Endodermal cell (in vitro differentiated cells): ENCODE results near the gene SYNE1. TPM values are rescaled to one million over a fixed set of nuclear protein-coding genes. Genes with fewer than 3 reads are reported as not detected.

ENCODE experiments used
- DNase-seq: peaks from one replicate; pipeline ENCODE4 v3.0.0-alpha.2; 2017
- H3K27ac ChIP-seq: 2 replicates; pipeline ENCODE4 v1.5.1; 2013; ENCODE audit warnings: mild to moderate bottlenecking, low read depth, low read length, moderate library complexity
- H3K27me3 ChIP-seq: 2 replicates; pipeline ENCODE4 v1.6.1; 2013; ENCODE audit warnings: mild to moderate bottlenecking, low read length, moderate library complexity; ENCODE audit not compliant: insufficient read depth, control insufficient read depth, poor library complexity, severe bottlenecking
- H3K36me3 ChIP-seq: 2 replicates; pipeline ENCODE4 v1.7.0; 2013; ENCODE audit warnings: mild to moderate bottlenecking, low read length, moderate library complexity; ENCODE audit not compliant: control insufficient read depth, insufficient read depth
- H3K4me1 ChIP-seq: one replicate; pipeline ENCODE4 v1.7.0; 2013; ENCODE audit warnings: low read length; ENCODE audit not compliant: control insufficient read depth, insufficient read depth
- H3K4me3 ChIP-seq: 2 replicates; pipeline ENCODE4 v1.5.1; 2013; ENCODE audit warnings: mild to moderate bottlenecking, low read length, moderate library complexity
- H3K9ac ChIP-seq: 2 replicates; pipeline ENCODE4 v1.6.1; 2013; ENCODE audit warnings: mild to moderate bottlenecking, low read length, moderate library complexity; ENCODE audit not compliant: poor library complexity, severe bottlenecking; ENCODE audit errors: extremely low read depth
- H3K9me3 ChIP-seq: 2 replicates; pipeline ENCODE4 v1.6.1; 2013; ENCODE audit warnings: mild to moderate bottlenecking, low read length, moderate library complexity; ENCODE audit not compliant: control insufficient read depth
- H3K27ac Mint-ChIP-seq: 2 replicates; pipeline ENCODE4 v1.8.0; 2020; ENCODE audit warnings: mixed read lengths
- H3K27me3 Mint-ChIP-seq: 2 replicates; pipeline ENCODE4 v1.8.0; 2021; ENCODE audit warnings: mild to moderate bottlenecking, mixed read lengths; ENCODE audit not compliant: insufficient read depth
- H3K36me3 Mint-ChIP-seq: 2 replicates; pipeline ENCODE4 v1.8.0; 2020; ENCODE audit warnings: low read depth, mixed read lengths
- H3K4me1 Mint-ChIP-seq: 2 replicates; pipeline ENCODE4 v1.8.0; 2020; ENCODE audit warnings: mixed read lengths
- H3K4me3 Mint-ChIP-seq: 2 replicates; pipeline ENCODE4 v1.8.0; 2020; ENCODE audit warnings: mild to moderate bottlenecking, moderate library complexity, mixed read lengths
- H3K9me3 Mint-ChIP-seq: 2 replicates; pipeline ENCODE4 v1.8.0; 2020; ENCODE audit warnings: mild to moderate bottlenecking, mixed read lengths
- CTCF ChIP-seq: fragments of 200-600 bp; sonication (generic); conservative IDR thresholded peaks from 2 replicates; pipeline ENCODE4 v1.5.0; 2021; ENCODE audit warnings: antibody characterized with exemption, mild to moderate bottlenecking
- WGBS, 2 experiments: methylation state at CpG; one replicate each; pipeline versions ENCODE4 v1.1.5 to v1.1.7; 2013; ENCODE audit warnings: missing lambda C conversion rate in 2 of 2, mixed read lengths in 1 of 2; ENCODE audit not compliant: insufficient coverage in 1 of 2, insufficient read length in 1 of 2; 5-methylcytosine and 5-hydroxymethylcytosine counted together
- total RNA-seq, 2 donors: library from RNA; stranded (reverse); fragmentation: NEBNext Ultra II Directional in 1 of 2; extraction: Animal tissue kit (Norgen Biotek cat#: 25700) in 1 of 2; gene quantifications; 2 replicates in 1 of 2; 3 replicates in 1 of 2; pipeline ENCODE4 v1.2.1, GENCODE V29; 2021

Gene SYNE1
- total RNA-seq, 2 donors from 2014 or later: 7.9 to 9.5 TPM

- WGBS, 2 experiments: 90 to 91% methylated on average over 5 to 6 of the region's 6 CpGs
- no peaks in the 10 kb centered on the region for H3K9me3 Mint-ChIP-seq
- H3K4me1 Mint-ChIP-seq: peaks cover 16% of the 10 kb centered on the region
- no peak overlapping the region for H3K4me3 Mint-ChIP-seq
- no peaks in the 10 kb centered on the region for H3K27me3 ChIP-seq
- no peaks in the 10 kb centered on the region for H3K4me1 ChIP-seq
- peaks cover 3% of the 10 kb centered on the region for H3K36me3 Mint-ChIP-seq
- H3K27ac ChIP-seq: no peak overlapping the region
- H3K27me3 Mint-ChIP-seq: no peaks in the 10 kb centered on the region
- no peak overlapping the region for H3K4me3 ChIP-seq
- peaks cover 5% of the 10 kb centered on the region for H3K36me3 ChIP-seq
- H3K9ac ChIP-seq: no peak overlapping the region
- no peak for DNase-seq
- no peak for TF ChIP-seq CTCF
- no peak overlapping the region for H3K27ac Mint-ChIP-seq
- H3K9me3 ChIP-seq: no peaks in the 10 kb centered on the region
Observed at GRCh38 chr6:152309648-152310047, 327.5 kb downstream of the SYNE1 start.

- no peak overlapping the region for H3K4me3 ChIP-seq
- Mint-ChIP-seq H3K27me3 (no peaks in the 10 kb centered on the region), H3K36me3 (peaks cover 3% of the 10 kb centered on the region), H3K4me3 (no peak overlapping the region), H3K27ac (no peak overlapping the region), H3K9me3 (no peaks in the 10 kb centered on the region), H3K4me1 (peaks cover 9% of the 10 kb centered on the region)
- TF ChIP-seq CTCF: no peak
- H3K9ac ChIP-seq: no peak overlapping the region
- 80 to 94% methylated on average over 1 to 3 of the region's 3 CpGs for WGBS, 2 experiments
- peaks cover 5% of the 10 kb centered on the region for H3K36me3 ChIP-seq
- H3K27me3 ChIP-seq: no peaks in the 10 kb centered on the region
- no peaks in the 10 kb centered on the region for H3K9me3 ChIP-seq
- H3K4me1 ChIP-seq: no peaks in the 10 kb centered on the region
- DNase-seq: no peak
- H3K27ac ChIP-seq: no peak overlapping the region
Observed at GRCh38 chr6:152309006-152309405, 328.2 kb downstream of the SYNE1 start.

GRCh38 chr6:152308306-152308705 lies 328.9 kb downstream of the SYNE1 start:
- peaks cover 5% of the 10 kb centered on the region for H3K36me3 ChIP-seq
- no peak overlapping the region for H3K9ac ChIP-seq
- H3K9me3 Mint-ChIP-seq: no peaks in the 10 kb centered on the region
- H3K27ac ChIP-seq: no peak overlapping the region
- H3K4me3 Mint-ChIP-seq: no peak overlapping the region
- no peaks in the 10 kb centered on the region for H3K27me3 ChIP-seq
- H3K27ac Mint-ChIP-seq: no peak overlapping the region
- no peaks in the 10 kb centered on the region for H3K4me1 ChIP-seq
- H3K27me3 Mint-ChIP-seq: no peaks in the 10 kb centered on the region
- 83 to 98% methylated on average over 5 of the region's 5 CpGs for WGBS, 2 experiments
- H3K36me3 Mint-ChIP-seq: peaks cover 3% of the 10 kb centered on the region
- no peaks in the 10 kb centered on the region for H3K9me3 ChIP-seq
- peaks cover 4% of the 10 kb centered on the region for H3K4me1 Mint-ChIP-seq
- TF ChIP-seq CTCF: no peak
- no peak overlapping the region for H3K4me3 ChIP-seq
- no peak for DNase-seq
